Activated T-cell treated with anti-CD3 and anti-CD28 coated beads, Interleukin-2, amount 50 U/mL, for 72 hours (primary cell): ENCODE data around the gene HIP1. TPM values are rescaled to one million over a fixed set of nuclear protein-coding genes. Genes with fewer than 3 reads are reported as not detected.

Experiments
- total RNA-seq, 2 donors: library from RNA; stranded (reverse); gene quantifications; one replicate each; pipeline ENCODE4 v1.2.3, GENCODE V29; 2022

Gene HIP1
- total RNA-seq, 2 donors from 2014 or later = 10.9 to 11.4 TPM

Other genes starting within 250 kb of the HIP1 start
- not detected for gene SPDYE5, start 246.6 kb downstream of the HIP1 start, total RNA-seq
- gene CCL26, start 33.3 kb upstream of the HIP1 start, total RNA-seq = 1 to 10 TPM in 1 of 2 donors, not detected in 1; 1.2 TPM
- gene CCL24, start 74.9 kb upstream of the HIP1 start, total RNA-seq = under 1 TPM in 1 of 2 donors, not detected in 1; 0.46 TPM
- gene RHBDD2, start 140.1 kb upstream of the HIP1 start, total RNA-seq = 10 to 100 TPM; 57.2 to 58.6 TPM
- 10 to 100 TPM; 31.6 to 42.7 TPM for gene POR, start 176.2 kb upstream of the HIP1 start, total RNA-seq